ENCODE results near the gene AXIN2.

Gene AXIN2

DNA sequence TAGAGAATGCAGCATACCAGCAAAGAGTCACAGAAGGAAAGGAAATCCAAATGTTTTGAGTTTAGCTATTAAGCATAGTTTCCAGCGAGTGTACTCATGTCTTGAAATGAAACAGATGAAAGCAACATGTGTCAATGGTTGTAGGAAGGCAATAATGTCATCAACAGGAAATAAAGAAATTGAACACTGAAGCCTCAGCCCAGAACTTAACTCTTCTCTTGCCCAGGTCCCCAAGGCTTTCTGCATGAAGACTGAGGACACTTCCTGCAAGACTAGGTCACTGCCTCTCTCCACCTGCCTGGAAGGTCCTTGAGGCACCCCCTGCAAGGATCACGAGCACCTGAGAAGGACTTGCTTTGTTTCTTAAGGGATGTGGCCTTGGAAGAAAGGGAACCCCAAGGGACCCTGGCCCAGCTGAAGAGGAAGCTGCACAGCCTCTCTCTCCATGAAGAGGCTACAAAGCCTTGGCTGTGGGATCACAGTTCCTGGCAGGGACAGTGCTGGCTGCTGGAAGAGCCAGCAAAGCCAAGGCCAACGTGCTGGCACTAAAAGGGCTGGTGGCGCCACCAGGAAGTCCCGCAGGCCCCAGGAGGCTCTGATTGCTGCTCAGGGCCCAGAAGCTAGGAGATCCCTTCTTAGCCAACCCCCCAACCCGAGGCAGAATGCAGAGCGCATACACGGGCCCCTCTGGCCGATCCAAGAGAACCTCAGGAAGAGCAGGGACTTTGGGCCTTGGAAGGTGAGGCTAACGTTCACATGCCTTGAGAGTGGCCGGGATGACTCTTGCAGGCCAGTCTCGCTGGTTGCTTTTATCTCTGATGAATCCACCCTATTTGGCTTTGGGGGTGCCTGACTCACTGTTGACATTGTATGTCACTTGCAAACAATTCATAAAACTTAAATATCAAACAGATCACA lies 23.4 kb upstream of the AXIN2 start:
- DNase-seq (ENCODE audit: low read depth), result no peak

DNA sequence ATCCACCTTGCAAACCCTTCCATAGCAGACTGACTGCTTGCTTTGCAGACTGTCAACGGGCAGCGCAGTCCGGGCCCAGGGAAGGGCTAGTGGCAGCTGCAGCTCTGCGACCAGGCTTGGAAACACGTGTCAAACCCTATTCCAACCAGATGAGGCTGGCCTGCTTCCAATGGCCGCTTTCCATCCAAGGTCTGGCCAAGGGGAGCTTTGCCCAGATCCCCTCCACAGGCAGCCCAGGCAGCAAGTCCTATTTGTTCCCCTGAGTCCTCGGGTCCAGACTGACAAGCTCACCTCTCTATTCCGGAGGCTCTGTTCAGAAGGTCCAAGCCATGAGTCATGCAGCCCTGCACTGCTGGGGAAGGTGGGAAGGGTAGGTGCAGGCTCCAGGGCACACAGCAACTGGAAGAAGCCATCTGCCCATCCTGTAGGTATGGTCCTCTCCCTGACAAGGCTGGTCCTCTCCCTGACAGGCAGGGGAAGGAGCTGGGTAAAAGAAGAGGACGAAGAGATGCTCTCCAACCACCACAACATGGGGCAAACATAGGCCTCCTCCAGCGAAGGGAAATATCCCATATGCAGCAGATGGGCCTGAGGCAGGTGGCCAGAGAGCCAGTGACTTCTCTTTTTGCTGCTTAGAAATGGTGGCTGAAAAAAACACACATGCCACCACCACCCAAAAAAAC lies 22.6 kb upstream of the AXIN2 start:
- DNase-seq (ENCODE audit: low read depth), result no peak

DNA sequence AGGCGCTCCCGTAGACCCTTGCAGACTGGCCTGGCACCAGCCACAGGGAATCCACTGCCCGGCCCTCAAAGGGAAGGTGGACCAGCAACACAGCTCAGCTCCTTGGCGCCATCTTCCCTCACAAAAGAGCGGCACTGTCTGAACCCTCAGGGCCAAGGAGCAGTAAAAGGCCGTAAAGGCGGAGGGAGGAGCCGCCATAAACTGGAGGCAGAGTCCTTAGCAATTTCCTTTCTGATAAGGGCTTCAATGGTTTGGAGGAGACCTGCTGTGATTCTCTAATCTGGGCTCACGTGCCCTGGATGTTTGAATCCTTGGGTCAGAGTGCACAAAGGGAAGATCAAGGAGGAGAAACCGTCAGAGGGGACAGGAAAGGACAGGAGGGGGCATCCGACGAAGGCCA lies 15.5 kb upstream of the AXIN2 start:
- no peak for DNase-seq (ENCODE audit: low read depth)

DNA sequence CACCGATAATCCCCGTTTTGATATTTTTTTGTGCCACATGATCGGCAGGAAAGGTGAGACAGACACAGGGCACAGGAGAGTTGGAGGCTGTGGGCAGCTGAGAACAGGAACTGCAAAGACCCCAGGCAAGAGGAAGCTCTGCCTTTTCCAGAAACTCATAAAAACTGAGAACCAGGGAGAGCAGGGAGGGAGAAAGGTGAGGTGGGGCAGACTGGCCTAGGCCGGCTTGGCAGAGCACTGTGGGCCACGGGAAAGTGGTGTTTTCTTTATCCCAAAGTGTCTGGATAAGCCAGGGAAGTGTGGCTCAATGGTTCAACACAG lies 11.8 kb upstream of the AXIN2 start:
- no peak for DNase-seq (ENCODE audit: low read depth)

DNA sequence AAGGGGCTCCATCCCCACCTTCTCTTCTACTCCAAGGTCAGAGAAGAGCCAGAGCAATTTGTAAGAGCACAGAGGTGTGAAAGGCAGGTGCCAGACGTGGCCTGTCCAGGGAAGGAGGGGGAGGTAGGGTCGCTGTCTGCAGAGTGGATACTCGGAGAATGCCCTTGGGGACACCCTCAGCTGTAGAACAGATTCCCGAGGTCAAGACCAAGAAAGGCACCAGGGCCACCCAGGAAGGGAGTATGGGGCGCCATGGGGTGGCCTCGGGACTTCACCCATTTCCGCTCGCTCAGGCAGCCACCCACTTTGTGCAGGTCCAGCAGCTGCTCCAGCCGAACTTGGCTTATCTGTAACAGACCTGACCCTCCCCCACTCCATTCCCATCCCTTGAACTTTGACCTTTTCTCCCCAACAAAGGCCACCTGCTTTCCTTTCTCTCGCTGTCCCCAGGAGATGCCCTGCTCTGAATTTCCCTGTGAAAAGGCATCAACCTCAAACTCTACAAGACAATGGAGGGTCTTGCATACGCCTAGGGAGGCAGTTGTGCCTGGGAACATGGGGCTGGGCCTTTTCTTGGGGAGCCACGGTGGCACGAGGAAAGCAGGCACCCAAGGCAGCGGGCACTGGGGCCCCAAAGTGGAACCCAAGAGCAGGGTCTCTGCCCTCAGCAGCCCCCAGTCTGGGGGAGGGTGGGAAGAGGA lies 11.3 kb upstream of the AXIN2 start:
- DNase-seq (ENCODE audit: low read depth), result no peak

DNA sequence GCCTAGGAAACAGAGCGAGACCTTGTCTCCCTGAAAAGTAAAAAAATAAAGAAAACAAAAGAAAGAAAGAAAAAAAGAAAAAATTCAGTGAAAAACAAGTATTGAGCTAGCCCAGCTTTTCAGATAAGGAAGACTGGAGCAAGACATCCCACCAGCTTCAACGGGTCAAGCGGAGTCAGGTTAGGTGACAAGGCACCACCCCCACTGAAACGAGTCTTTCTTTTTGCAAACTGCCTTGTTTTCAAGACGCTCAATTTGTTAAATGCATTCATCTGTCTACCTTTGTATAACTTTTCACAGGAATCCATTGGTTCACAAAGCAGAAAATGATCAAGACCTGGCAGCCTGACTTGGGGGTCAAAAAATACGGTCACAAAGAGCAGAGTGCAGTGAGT lies 10.7 kb upstream of the AXIN2 start:
- DNase-seq (ENCODE audit: low read depth), result no peak

DNA sequence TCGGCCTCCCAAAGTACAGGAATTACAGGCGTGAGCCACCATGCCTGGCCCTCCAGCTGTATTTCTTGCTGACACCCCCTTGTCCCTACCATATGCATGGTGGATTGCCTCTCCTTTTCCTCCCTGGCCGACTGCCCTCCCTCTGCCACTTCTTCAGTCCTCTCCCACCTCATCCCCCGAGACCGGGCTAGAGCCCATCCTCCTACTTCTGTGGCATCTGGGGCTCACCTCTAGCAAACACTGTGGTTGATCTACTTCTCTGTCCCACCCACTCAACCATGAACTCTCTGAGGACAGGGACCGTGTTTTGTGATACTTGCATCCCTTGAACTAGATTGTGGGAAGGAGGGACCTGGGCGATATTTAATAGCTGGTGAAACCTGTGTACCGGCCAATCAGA lies 7.5 kb upstream of the AXIN2 start:
- no peak for DNase-seq (ENCODE audit: low read depth)

DNA sequence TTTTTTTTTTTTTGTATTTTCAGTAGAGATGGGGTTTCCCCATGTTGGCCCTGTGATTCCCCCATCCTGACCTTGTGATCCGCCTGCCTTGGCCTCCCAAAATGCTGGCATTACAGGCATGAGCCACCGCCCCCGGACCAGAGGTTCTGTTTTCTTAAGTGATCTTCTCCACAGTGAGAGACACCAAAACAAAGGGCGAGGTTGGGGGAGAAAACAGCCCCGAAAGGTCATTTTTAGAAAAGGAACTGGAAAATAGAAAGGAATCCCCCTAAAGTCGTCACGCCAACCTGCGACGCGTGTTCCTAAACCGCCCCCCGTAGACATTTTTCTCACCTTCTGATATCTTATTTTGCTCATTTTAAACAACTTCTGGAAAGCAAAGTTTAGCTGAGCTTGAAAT lies 6.1 kb upstream of the AXIN2 start:
- no peak for DNase-seq (ENCODE audit: low read depth)

DNA sequence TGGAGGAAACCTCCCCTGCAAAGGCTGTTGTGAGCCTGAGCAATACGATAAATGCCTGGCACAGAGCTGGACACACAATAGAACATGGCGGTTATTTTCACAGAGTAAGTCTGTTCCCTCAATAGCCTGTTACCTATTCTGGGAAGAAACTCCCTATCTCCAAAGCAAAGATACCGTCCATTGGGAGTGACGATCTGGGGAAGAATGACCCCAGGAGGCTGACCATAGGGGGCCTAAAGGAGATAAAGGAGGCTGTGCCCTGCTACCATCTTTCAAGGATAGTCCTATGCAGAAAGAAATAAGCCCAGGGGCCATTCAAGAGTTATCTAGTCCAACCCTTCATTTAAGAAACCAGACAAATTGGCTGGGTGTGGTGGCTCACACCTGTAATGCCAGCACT lies 4.1 kb upstream of the AXIN2 start:
- DNase-seq (ENCODE audit: low read depth), result no peak

DNA sequence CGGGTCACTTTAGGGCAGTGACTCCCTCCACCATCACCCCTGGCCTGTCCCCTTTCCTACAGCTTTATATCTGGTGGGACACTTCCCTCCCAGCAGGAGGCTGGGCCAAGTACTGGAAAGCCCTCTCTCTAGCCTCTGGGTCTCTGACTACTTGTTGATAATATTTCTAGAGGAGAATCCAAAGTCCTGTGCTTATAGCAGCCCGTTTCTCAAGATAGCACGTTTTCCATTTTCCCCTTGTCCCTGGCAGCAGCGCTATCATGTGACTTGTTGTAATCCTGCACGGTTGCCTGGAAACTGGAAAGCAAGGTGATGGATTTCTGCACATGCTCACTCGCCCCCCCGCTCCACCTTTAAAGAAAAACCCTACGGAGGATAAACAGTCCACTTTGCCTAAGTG lies 3.3 kb upstream of the AXIN2 start:
- DNase-seq (ENCODE audit: low read depth), result no peak

DNA sequence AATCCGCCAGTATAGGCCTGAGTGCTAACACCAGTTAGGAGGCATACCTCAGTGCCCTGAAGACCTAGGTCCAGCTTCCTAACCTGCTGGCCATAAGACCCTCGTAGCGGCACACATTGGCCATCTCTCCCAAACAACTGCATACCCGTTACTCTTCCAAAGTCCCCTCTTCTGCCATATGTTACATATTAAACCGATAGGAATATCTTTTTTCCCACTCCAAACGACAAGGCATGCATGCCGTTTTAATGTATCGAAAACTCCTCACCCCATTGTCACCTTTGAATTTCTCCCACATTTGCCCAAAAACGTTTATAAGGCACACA lies 721 bp upstream of the AXIN2 start:
- DNase-seq (ENCODE audit: low read depth), result no peak

DNA sequence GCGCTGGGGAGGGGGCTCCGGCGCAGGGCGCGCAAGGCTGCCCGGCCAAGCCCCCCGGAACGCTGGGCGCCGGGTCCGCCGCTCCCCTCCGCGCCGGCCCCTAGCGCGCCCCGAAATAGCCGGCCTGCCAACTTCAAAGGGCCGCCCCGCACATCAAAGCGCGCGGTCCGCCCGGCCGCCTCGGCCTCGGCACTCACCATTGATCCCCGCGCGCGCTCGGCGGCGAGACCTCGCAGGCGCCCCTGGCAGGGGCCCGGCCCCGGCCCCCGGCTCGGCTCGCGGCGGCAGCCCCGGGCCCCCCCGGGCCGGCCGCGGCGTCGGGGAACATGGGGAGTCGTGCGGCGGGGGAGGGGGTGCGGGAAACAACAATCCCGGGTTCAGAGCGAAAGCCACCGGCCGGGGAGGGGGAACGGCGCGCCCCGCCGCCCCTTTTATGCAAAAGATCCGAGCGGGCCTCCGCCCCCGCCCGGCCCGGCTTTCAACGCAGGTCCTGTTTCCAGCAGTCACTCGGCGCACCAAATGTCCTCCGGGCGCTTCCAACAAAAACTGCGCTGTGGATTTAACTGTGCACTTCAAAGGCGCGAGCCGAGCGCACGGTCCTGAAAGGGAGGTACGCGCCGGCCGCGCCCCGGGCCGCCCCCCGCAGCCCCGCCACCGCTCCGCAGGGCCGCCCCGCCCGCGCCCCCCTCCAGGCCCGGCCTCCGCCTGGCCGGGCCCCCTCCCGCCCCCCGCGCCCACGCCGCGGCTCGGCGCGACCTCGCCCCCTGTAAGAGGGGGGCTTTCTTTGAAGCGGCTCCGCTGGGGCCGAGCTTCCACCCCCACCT lies 608 bp downstream of the AXIN2 start:
- peak; percentile 65 for DNase-seq (ENCODE audit: low read depth)

DNA sequence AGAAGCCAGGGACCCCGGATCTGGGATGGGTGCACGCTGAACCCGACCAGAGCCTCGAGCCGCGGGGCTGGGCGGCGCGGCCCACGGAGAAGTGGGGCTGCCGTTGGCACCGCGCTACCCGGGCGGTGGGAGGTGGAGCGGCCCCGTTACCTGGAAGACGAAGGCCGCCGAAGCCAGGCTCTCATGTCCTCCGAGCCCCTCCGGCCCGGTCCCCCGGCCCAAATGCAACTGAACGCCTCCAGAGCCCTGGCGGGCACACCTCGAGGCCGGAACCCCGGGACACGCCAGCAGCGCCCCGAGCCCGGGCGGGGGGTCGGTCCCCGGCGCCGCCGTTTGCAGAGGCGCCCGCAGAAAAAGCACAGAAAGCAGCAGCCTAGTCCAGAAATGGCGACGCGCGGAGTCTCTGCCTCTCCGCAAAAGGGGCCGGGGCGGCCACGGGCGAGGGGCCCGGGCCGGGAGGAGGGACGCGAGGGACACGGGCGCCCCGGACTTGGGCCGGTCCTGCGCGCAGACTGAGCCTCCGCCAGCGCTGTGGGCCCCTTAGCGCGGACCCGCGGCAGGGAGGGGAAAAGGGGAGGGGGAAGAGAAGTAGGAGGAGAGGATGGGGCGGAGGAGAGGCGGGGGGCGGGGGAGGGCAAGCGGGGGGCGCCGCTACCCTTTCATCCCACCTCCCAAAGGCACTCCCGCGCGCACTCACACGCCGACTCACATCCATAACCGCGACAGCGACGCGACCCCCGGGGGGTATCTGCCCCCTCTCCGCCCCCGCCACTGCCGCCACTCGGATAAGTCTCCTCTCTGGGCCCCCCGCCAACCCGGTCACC lies 1.4 kb downstream of the AXIN2 start:
- no peak for DNase-seq (ENCODE audit: low read depth)

DNA sequence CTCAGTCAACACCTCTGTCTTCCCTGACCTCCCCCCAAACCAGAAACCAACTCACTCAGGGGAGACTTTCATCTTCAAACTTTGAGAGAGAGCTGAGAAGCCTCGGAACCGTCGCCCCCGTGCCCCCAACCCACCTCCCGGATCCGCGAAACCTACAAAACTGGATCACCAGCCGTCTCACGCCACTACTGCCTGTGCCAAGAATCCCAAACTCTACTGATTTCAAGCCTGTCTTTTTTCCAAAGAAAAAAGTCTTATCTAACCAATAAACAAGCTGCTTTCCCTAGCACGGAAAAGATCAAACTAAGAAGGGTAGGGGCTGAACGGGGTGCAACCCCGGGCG lies 2.0 kb downstream of the AXIN2 start:
- DNase-seq (ENCODE audit: low read depth), result no peak

DNA sequence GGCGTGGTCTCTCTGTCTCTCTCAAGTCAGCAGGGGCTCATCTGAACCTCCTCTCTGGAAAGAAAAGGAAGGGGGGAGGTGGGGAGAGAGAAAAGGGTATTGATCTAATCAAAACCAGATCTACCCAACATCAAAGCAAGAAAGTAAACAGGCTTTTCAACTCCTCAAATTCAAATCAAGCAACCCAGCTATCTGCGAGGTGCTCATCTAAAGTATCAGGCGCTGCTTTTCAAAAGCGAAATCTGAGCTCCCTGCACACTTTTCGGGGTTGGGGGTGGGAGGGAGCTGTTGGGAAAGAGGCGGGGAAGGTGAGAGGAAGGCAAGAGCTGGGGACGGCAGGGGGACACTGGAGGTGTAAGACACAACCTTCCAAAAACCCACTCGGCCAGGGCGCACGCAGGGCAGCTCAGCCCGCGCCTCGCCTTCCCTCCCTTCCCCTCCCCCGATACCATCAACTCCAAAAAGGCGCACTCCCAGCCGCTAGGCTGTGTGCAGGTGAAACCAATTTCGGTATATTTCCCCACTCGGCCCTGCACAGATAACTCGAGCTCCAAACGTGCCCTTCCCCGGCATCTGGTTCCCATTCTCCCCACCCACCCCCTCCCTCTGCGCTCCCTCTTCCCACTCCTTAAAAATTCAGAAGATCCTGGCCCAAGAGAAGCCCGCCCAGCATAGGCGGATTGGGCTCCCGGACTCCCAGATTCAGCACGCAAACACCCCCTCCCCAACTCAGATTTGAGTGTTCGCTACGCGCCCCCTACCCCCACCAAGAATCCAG lies 2.6 kb downstream of the AXIN2 start:
- no peak for DNase-seq (ENCODE audit: low read depth)

DNA sequence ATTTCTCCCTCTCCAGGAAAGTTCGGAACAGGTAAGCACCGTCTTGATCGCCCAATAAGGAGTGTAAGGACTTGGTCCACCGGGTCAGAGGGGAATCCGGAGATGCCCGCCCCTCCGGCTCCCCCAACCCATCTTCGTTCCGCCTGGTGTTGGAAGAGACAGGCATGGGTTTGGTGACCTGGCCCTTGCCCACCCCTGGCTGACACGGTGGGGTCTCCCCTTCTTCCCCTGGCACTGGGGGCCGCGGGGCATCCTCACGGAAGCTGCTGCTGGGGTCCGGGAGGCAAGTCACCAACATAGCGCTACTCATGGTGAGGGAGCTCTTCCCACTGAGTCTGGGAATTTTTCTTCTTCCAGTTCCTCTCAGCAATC lies 3.2 kb downstream of the AXIN2 start:
- no peak for DNase-seq (ENCODE audit: low read depth)

DNA sequence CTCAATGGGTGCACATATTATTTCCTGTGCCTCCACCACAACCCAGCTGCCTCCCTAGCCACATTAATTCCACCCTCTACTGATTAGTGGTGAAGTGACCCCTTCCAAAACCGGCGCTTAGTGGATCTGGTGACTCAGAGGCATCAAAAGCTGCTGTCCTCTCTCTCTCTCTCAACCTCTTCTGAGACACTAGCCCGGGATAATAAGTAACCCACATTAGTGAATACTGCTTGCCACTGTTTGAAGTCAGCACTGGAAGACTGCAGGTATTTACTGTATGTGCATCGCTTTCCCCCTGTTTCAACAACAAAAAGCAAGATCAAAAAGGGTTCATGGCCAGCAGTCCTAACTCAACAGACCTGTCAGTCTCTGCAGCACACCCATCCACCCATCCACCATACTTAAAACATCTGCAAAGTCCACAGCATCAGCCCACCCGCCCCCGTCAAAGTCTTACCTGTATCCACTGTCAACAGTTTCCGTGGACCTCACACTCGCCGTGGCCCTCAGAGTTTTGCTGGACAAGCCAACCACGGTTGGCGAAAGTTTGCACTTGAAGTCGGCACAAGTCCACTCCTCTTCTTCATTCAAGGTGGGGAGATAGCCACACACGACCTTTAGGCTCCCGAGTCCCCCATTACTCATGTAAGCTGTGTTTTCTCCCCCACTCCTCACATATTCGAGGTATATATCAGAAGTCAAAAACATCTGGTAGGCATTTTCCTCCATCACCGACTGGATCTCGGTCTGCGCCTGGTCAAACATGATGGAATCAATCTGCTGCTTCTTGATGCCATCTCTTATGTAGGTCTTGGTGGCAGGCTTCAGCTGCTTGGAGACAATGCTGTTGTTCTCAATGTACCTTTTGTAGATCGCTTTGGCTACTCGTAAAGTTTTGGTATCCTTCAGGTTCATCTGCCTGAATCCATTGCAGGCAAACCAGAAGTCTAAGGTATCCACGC lies 3.8 kb downstream of the AXIN2 start:
- no peak for DNase-seq (ENCODE audit: low read depth)

DNA sequence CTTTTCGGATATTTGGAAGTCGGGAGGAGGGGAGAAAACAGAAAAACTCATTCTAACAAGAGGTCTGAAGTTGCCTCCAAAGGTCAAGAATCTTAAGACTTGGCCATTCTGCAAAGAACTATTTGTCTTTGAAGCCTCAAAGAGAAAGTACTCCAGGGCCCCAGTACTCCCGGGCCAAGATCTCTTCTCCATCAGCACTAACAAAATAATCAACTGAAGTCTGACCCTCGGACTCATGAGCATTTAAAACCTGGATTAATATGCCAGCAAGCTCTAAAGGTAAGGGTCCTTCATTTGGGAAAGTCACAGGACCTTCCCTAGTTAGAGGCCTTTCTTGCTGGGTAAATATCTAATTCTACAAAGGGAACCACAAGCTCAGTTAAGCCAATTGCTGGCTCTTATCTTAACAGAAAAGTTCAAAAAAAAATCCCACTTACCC lies 4.5 kb downstream of the AXIN2 start:
- no peak for DNase-seq (ENCODE audit: low read depth)

DNA sequence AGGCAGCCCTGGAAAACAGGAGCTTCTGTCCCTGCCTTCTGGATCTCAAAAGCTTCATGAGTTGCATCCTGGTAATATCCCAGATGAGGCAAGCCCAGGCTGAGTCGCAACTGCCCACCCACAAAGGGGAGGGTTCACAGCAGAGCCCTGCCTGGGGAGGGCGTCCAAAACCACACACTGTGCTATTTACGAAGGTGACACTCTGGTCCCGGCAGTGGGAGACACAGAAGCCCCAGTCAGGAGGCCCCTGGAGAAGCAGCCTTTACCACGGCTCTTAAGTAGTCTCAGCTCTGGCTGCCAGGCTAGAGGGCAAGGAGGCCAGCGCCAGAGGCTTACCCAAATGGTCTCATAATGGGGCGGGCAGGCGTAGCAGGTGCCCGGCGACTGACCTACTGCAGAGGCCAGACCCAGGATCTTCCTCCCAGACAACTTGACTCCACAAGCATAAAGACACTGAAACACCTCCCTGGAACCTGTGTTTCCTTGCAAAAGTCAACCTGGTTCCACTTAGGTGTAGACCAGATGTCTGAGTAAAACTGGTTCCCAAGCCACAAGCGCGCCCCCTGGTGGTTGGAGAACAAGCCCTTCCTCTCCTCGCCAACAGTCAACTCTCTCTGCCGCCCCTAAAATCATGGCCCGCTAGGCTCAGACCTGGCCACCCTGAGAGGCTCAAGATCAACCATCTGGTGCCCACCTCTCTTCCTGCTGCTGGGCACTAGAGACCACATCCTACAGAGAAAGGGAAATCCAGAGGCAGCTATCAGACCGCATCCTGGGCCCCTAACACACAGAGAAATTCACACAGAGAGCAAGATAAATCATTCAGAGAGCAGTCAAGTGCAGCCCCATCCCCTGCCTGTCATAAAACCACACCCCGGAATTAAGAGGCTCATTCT lies 5.2 kb downstream of the AXIN2 start:
- DNase-seq (ENCODE audit: low read depth), result peak; percentile 77

All from activated T-helper 1 cell treated with Interleukin-2 at 50 U/mL for 16 hours (primary cell).